ENCODE results near the gene PHETA1. TPM values are rescaled to one million over a fixed set of nuclear protein-coding genes. Genes with fewer than 3 reads are reported as not detected.
"Not testable (repeated sequence)": the region's sequence is repeated elsewhere in the genome, so short reads cannot be mapped to it uniquely, and the experiment has no call there.

The PHETA1 gene
- total RNA-seq, 1 experiment from 2014 or later: 3.4 TPM

DNA sequence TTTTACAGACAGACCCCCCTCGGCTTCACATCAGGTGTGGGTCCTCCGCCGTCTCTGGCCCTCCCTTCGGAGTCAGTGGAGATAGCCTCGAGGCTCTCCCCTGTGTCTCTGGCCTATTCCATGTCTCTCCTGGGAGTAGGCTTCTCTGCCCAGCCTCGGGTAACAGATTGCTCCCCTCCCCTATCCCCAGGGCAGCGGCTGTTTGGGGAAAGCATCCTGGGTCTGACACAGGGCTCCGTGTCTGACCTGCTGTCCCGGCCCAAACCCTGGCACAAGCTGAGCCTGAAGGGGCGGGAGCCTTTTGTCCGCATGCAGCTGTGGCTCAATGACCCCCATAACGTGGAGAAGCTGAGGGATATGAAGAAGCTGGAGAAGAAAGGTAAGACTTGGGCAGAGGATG lies 30.8 kb downstream of the PHETA1 start:
- POLR2A ChIA-PET: no interaction called here
- Mint-ChIP-seq H3K4me3 (ENCODE audit: unreplicated experiment) (no peak overlapping the region), H3K4me1 (ENCODE audit: insufficient read depth, unreplicated experiment) (no peaks in the 10 kb centered on the region), H3K36me3 (ENCODE audit: insufficient read depth, unreplicated experiment) (peaks cover 4% of the 10 kb centered on the region), H3K27me3 (ENCODE audit: insufficient read depth, unreplicated experiment) (no peaks in the 10 kb centered on the region), H3K27ac (ENCODE audit: low read depth, unreplicated experiment) (no peak overlapping the region), H3K9me3 (ENCODE audit: unreplicated experiment) (no peaks in the 10 kb centered on the region)
- TF ChIP-seq, protein P1, sequence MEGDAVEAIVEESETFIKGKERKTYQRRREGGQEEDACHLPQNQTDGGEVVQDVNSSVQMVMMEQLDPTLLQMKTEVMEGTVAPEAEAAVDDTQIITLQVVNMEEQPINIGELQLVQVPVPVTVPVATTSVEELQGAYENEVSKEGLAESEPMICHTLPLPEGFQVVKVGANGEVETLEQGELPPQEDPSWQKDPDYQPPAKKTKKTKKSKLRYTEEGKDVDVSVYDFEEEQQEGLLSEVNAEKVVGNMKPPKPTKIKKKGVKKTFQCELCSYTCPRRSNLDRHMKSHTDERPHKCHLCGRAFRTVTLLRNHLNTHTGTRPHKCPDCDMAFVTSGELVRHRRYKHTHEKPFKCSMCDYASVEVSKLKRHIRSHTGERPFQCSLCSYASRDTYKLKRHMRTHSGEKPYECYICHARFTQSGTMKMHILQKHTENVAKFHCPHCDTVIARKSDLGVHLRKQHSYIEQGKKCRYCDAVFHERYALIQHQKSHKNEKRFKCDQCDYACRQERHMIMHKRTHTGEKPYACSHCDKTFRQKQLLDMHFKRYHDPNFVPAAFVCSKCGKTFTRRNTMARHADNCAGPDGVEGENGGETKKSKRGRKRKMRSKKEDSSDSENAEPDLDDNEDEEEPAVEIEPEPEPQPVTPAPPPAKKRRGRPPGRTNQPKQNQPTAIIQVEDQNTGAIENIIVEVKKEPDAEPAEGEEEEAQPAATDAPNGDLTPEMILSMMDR (IDR thresholded peaks at IDR 0.05; ENCODE audit: unreplicated experiment): no peak
- CTCF ChIA-PET: interaction anchor here (0.6 to 1.0 kb wide), 3 partner anchors 29 to 450 kb away, joined by 3 to 8 read pairs (median 3); no protein-coding TSS in a partner anchor
- intact Hi-C loops (cut with micrococcal nuclease): no loop called here
- BruUV-seq (replicated peaks): no TSS peak
- no peak for DNase-seq (ENCODE audit: unreplicated experiment)

DNA sequence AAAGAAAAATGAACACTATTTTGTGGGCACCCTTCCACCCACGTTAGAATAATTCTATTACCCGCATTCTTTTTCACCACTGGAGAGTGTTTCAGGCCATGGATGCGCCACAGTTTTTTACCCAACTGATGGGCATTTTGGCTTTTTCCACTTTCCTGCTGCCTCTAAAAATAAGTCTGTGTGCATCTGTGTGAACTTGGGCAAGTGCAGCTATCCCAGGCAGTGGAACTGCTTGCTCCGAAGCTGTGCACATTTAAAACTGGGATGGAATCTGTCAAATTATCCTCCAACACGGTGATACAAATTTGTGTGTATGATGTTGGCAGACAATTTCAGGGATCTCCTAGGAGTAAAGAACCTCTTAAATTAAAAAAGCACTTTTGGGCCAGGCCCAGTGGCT lies 31.5 kb downstream of the PHETA1 start:
- ChIA-PET POLR2A (no interaction called here), CTCF (no interaction called here)
- Mint-ChIP-seq H3K4me3 (ENCODE audit: unreplicated experiment) (no peak overlapping the region), H3K4me1 (ENCODE audit: insufficient read depth, unreplicated experiment) (no peaks in the 10 kb centered on the region), H3K27ac (ENCODE audit: low read depth, unreplicated experiment) (no peak overlapping the region), H3K27me3 (ENCODE audit: insufficient read depth, unreplicated experiment) (no peaks in the 10 kb centered on the region), H3K36me3 (ENCODE audit: insufficient read depth, unreplicated experiment) (peaks cover 4% of the 10 kb centered on the region), H3K9me3 (ENCODE audit: unreplicated experiment) (no peaks in the 10 kb centered on the region)
- TF ChIP-seq, protein P1 (IDR thresholded peaks at IDR 0.05; ENCODE audit: unreplicated experiment): no peak
- intact Hi-C loops (cut with micrococcal nuclease): no loop called here
- no TSS peak for BruUV-seq (replicated peaks)
- no peak for DNase-seq (ENCODE audit: unreplicated experiment)

DNA sequence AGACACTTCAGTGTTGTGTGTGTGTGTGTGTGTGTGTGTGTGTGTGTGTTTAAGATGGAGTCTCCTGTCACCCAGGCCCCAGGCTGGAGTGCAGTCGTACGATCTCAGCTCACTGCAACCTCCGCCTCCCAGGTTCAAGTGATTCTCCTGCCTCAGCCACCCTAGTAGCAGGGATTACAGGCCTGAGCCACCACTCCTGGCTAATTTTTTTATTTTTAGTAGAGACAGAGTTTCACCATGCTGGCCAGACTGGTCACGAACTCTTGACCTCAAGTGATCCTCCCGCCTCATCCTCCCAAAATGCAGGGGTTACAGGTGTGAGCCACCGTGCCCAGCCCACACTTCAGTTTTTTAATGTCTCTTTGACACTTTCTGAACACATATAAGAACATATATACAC lies 32.5 kb downstream of the PHETA1 start:
- H3K4me1 Mint-ChIP-seq (ENCODE audit: insufficient read depth, unreplicated experiment); H3K36me3 Mint-ChIP-seq (ENCODE audit: insufficient read depth, unreplicated experiment); H3K27ac Mint-ChIP-seq (ENCODE audit: low read depth, unreplicated experiment); DNase-seq (ENCODE audit: unreplicated experiment); POLR2A ChIA-PET; H3K9me3 Mint-ChIP-seq (ENCODE audit: unreplicated experiment); intact Hi-C loops (cut with micrococcal nuclease); H3K4me3 Mint-ChIP-seq (ENCODE audit: unreplicated experiment); BruUV-seq (replicated peaks); H3K27me3 Mint-ChIP-seq (ENCODE audit: insufficient read depth, unreplicated experiment): not testable (repeated sequence)
- CTCF ChIA-PET: interaction anchor here (0.7 kb wide), 1 partner anchor 1423 kb away, joined by 3 read pairs; no protein-coding TSS in a partner anchor

DNA sequence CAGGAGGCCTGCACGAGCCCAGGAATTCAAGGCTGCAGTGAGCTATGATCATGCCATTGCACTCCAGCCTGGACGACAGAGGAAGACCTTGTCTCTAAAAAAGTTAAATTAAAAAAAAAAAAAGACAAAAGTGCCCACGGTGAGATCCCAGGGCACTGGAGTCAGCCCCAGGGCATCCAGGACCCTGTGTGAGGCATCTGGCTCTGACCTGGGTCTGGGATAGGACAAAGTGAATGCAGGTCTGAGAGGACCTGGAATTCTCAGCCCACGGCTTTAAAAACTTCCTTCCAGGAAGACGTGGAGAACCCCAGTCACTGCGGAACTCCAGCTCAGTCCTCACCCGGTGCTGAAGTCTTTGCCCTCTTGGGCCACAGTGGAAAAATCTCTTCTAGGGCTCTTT lies 33.1 kb downstream of the PHETA1 start:
- ChIA-PET CTCF (interaction anchor here (0.7 to 2.1 kb wide), 3 partner anchors 116 to 1422 kb away, joined by 3 to 7 read pairs (median 4); no protein-coding TSS in a partner anchor), POLR2A (no interaction called here)
- DNase-seq (ENCODE audit: unreplicated experiment): no peak
- intact Hi-C loops (cut with micrococcal nuclease): no loop called here
- Mint-ChIP-seq H3K9me3 (ENCODE audit: unreplicated experiment) (no peaks in the 10 kb centered on the region), H3K27me3 (ENCODE audit: insufficient read depth, unreplicated experiment) (no peaks in the 10 kb centered on the region), H3K4me3 (ENCODE audit: unreplicated experiment) (no peak overlapping the region), H3K36me3 (ENCODE audit: insufficient read depth, unreplicated experiment) (no peaks in the 10 kb centered on the region), H3K4me1 (ENCODE audit: insufficient read depth, unreplicated experiment) (peaks cover 4% of the 10 kb centered on the region), H3K27ac (ENCODE audit: low read depth, unreplicated experiment) (no peak overlapping the region)
- TF ChIP-seq, protein P1 (IDR thresholded peaks at IDR 0.05; ENCODE audit: unreplicated experiment): no peak
- BruUV-seq (replicated peaks): no TSS peak

DNA sequence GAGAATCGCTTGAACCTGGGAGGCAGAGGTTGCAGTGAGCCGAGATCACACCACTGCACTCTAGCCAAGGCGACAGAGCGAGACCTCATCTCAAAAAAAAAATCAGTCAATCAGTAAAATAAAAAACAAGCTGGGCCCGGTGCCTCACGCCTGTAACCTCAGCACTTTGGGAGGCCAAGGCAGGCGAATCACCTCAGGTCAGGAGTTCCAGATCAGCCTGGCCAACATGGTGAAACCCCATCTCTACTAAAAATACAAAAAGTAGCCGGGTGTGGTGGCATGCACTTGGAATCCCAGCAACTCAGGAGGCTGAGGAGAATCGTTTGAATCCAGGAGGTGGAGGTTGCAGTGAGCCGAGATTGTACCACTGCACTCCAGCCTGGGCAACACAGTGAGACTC lies 33.6 kb downstream of the PHETA1 start:
- H3K4me3 Mint-ChIP-seq (ENCODE audit: unreplicated experiment); intact Hi-C loops (cut with micrococcal nuclease); H3K36me3 Mint-ChIP-seq (ENCODE audit: insufficient read depth, unreplicated experiment); H3K27me3 Mint-ChIP-seq (ENCODE audit: insufficient read depth, unreplicated experiment); H3K4me1 Mint-ChIP-seq (ENCODE audit: insufficient read depth, unreplicated experiment); POLR2A ChIA-PET; DNase-seq (ENCODE audit: unreplicated experiment); BruUV-seq (replicated peaks); H3K27ac Mint-ChIP-seq (ENCODE audit: low read depth, unreplicated experiment); H3K9me3 Mint-ChIP-seq (ENCODE audit: unreplicated experiment): not testable (repeated sequence)
- CTCF ChIA-PET: interaction anchor here (2.1 kb wide), 1 partner anchor 116 kb away, joined by 7 read pairs; no protein-coding TSS in a partner anchor
